Fibroblast of lung (primary cell): ENCODE data around the gene MDFIC.

Source experiments
- CTCF ChIP-seq, 2 donors: IDR thresholded peaks in 1 of 2; conservative IDR thresholded peaks in 1 of 2; 1 replicate in 1 of 2; 2 replicates in 1 of 2; pipeline ENCODE4 v1.5.1; 2011 to 2012; ENCODE audit warnings: low read length in 2 of 2, control low read depth in 1 of 2, inconsistent platforms in 1 of 2, low read depth in 1 of 2, mild to moderate bottlenecking in 1 of 2
- EZH2 ChIP-seq: IDR thresholded peaks from 2 replicates; pipeline ENCODE4 v1.5.1; 2012; ENCODE audit warnings: low read length, control low read depth, mild to moderate bottlenecking; ENCODE audit errors: missing control alignments

DNA sequence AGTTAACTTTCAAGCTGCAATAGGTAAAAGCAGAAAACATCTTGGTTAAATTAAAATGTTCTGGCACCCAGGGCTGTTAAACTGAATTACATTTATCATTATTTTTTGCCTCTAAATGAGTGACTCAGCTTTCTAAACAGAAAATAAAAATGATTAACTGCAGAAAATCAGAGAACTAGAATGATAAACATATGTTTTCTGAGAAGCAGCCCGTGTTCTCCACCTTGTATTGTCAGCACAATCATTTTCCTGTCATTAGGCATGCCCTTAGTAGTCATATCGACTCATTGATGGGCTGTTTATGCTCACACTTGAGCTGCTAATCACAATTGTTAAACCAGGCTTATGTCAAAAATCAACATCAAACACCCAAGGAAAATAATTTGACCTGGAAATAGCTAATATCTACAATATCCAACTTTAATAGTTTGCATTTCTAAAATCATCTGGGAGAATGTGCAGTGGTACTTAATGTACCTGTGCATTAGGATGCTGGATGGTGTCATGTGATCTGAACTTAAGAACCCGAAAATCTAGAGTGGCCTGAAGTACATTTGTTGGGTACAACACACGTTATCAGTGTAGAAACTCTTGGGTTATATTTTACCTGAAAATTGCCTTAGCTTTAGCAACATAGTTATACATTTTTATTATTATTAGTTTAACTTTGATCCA, 2.3 kb downstream of the MDFIC start:
- TF ChIP-seq CTCF (conservative IDR thresholded peaks at IDR 0.05 in 1 of 2, IDR thresholded peaks at IDR 0.05 in 1 of 2; ENCODE audit: low read depth in 1 of 2, low read length in 2 of 2) (no peak), EZH2 (no peak)
